Skeletal muscle satellite cell (primary cell): Measurements from ENCODE around the gene THRB.

Experiments used
- H3K27me3 ChIP-seq: 2 replicates; pipeline ENCODE4 v1.7.0; 2013; ENCODE audit warnings: low read length; ENCODE audit not compliant: control insufficient read depth, insufficient read depth
- H3K36me3 ChIP-seq: 2 replicates; pipeline ENCODE4 v1.7.0; 2013; ENCODE audit warnings: mild to moderate bottlenecking, control low read depth, low read length; ENCODE audit not compliant: insufficient read depth
- H3K4me1 ChIP-seq: 2 replicates; pipeline ENCODE4 v1.7.0; 2013; ENCODE audit warnings: low read length; ENCODE audit not compliant: control insufficient read depth, insufficient read depth
- H3K4me2 ChIP-seq: 2 replicates; pipeline ENCODE4 v1.7.0; 2013; ENCODE audit warnings: mild to moderate bottlenecking, low read length
- H3K4me3 ChIP-seq: 2 replicates; pipeline ENCODE4 v1.7.0; 2013; ENCODE audit warnings: low read length
- H3K9ac ChIP-seq: 2 replicates; pipeline ENCODE4 v1.7.0; 2013; ENCODE audit warnings: mild to moderate bottlenecking, low read depth, low read length, moderate library complexity
- H3K9me3 ChIP-seq: replicated peaks from 2 replicates; pipeline ENCODE4 v1.7.0; 2013; ENCODE audit warnings: mild to moderate bottlenecking, control low read depth, low read length

The THRB gene

GRCh38 chr3:24351779-24352469 is 142.7 kb downstream of the THRB start:
- Histone ChIP-seq H3K36me3 (no peaks in the 10 kb centered on the region), H3K27me3 (no peaks in the 10 kb centered on the region), H3K9me3 (no peaks in the 10 kb centered on the region), H3K4me1 (peaks cover 3% of the 10 kb centered on the region), H3K4me3 (no peak overlapping the region), H3K4me2 (no peak overlapping the region), H3K9ac (no peak overlapping the region)

- Histone ChIP-seq H3K9ac (no peak overlapping the region), H3K4me1 (peaks cover 3% of the 10 kb centered on the region), H3K36me3 (no peaks in the 10 kb centered on the region), H3K4me2 (no peak overlapping the region), H3K9me3 (no peaks in the 10 kb centered on the region), H3K27me3 (no peaks in the 10 kb centered on the region), H3K4me3 (no peak overlapping the region)
Observed at GRCh38 chr3:24349367-24350019, 145.2 kb downstream of the THRB start.

GRCh38 chr3:24348348-24348747 is 146.3 kb downstream of the THRB start:
- H3K4me2 ChIP-seq: no peak overlapping the region
- H3K4me3 ChIP-seq: no peak overlapping the region
- H3K4me1 ChIP-seq: peaks cover 3% of the 10 kb centered on the region
- no peaks in the 10 kb centered on the region for H3K36me3 ChIP-seq
- no peaks in the 10 kb centered on the region for H3K27me3 ChIP-seq
- H3K9ac ChIP-seq: no peak overlapping the region
- no peaks in the 10 kb centered on the region for H3K9me3 ChIP-seq

- H3K27me3 ChIP-seq: no peaks in the 10 kb centered on the region
- H3K4me2 ChIP-seq: no peak overlapping the region
- H3K9ac ChIP-seq: no peak overlapping the region
- H3K36me3 ChIP-seq: no peaks in the 10 kb centered on the region
- H3K4me3 ChIP-seq: no peak overlapping the region
- no peaks in the 10 kb centered on the region for H3K9me3 ChIP-seq
- peaks cover 9% of the 10 kb centered on the region for H3K4me1 ChIP-seq
Observed at GRCh38 chr3:24344784-24345439, 149.7 kb downstream of the THRB start.

- peaks cover 9% of the 10 kb centered on the region for H3K4me1 ChIP-seq
- H3K9me3 ChIP-seq: no peaks in the 10 kb centered on the region
Observed at GRCh38 chr3:24343084-24343783, 151.4 kb downstream of the THRB start.

GRCh38 chr3:24342275-24342674 is 152.4 kb downstream of the THRB start:
- H3K4me3 ChIP-seq: no peak overlapping the region
- H3K4me2 ChIP-seq: no peak overlapping the region
- H3K36me3 ChIP-seq: no peaks in the 10 kb centered on the region
- H3K9ac ChIP-seq: no peak overlapping the region
- H3K4me1 ChIP-seq: peaks cover 9% of the 10 kb centered on the region
- no peaks in the 10 kb centered on the region for H3K9me3 ChIP-seq
- H3K27me3 ChIP-seq: no peaks in the 10 kb centered on the region

More at GRCh38 chr3:24343084-24343783, 151.4 kb downstream of the THRB start:
- no peak overlapping the region for H3K9ac ChIP-seq
- no peak overlapping the region for H3K4me3 ChIP-seq
- H3K27me3 ChIP-seq: no peaks in the 10 kb centered on the region
- peak overlapping the region; percentile 24 for H3K4me2 ChIP-seq
- no peaks in the 10 kb centered on the region for H3K36me3 ChIP-seq

GRCh38 chr3:24341668-24342067 is 153.0 kb downstream of the THRB start:
- no peak overlapping the region for H3K9ac ChIP-seq
- no peak overlapping the region for H3K4me3 ChIP-seq
- H3K4me2 ChIP-seq: no peak overlapping the region
- H3K36me3 ChIP-seq: no peaks in the 10 kb centered on the region
- no peaks in the 10 kb centered on the region for H3K27me3 ChIP-seq
- peaks cover 9% of the 10 kb centered on the region for H3K4me1 ChIP-seq
- no peaks in the 10 kb centered on the region for H3K9me3 ChIP-seq

- peaks cover 9% of the 10 kb centered on the region for H3K4me1 ChIP-seq
- no peak overlapping the region for H3K9ac ChIP-seq
- no peak overlapping the region for H3K4me3 ChIP-seq
- H3K4me2 ChIP-seq: no peak overlapping the region
- no peaks in the 10 kb centered on the region for H3K36me3 ChIP-seq
- no peaks in the 10 kb centered on the region for H3K27me3 ChIP-seq
- no peaks in the 10 kb centered on the region for H3K9me3 ChIP-seq
Observed at GRCh38 chr3:24340966-24341365, 153.7 kb downstream of the THRB start.

- Histone ChIP-seq H3K36me3 (no peaks in the 10 kb centered on the region), H3K9ac (no peak overlapping the region)
Observed at GRCh38 chr3:24340161-24340560, 154.5 kb downstream of the THRB start.

GRCh38 chr3:24339266-24339825 is 155.3 kb downstream of the THRB start:
- no peaks in the 10 kb centered on the region for H3K9me3 ChIP-seq
- H3K9ac ChIP-seq: no peak overlapping the region
- H3K4me3 ChIP-seq: no peak overlapping the region
- H3K4me2 ChIP-seq: no peak overlapping the region
- no peaks in the 10 kb centered on the region for H3K36me3 ChIP-seq
- H3K27me3 ChIP-seq: no peaks in the 10 kb centered on the region
- peaks cover 9% of the 10 kb centered on the region for H3K4me1 ChIP-seq

More at GRCh38 chr3:24340161-24340560, 154.5 kb downstream of the THRB start:
- H3K4me3 ChIP-seq: no peak overlapping the region
- no peak overlapping the region for H3K4me2 ChIP-seq
- H3K4me1 ChIP-seq: peaks cover 9% of the 10 kb centered on the region
- H3K27me3 ChIP-seq: no peaks in the 10 kb centered on the region
- no peaks in the 10 kb centered on the region for H3K9me3 ChIP-seq
